GM12865 (cell line): ENCODE results near the gene TBC1D2B.
"Not testable (repeated sequence)": the region's sequence is repeated elsewhere in the genome, so short reads cannot be mapped to it uniquely, and the experiment has no call there.

ENCODE experiments used
- DNase-seq: peaks from one replicate; pipeline ENCODE4 v3.0.0; 2010; ENCODE audit warnings: low read depth
- H3K4me3 ChIP-seq: 2 replicates; pipeline ENCODE4 v1.5.1; 2011; ENCODE audit warnings: mild to moderate bottlenecking, low read depth, low read length, control low read depth
- CTCF ChIP-seq: IDR thresholded peaks from 2 replicates; pipeline ENCODE4 v1.5.1; 2011; ENCODE audit warnings: low read length, control low read depth, low read depth, inconsistent platforms; ENCODE audit not compliant: insufficient read depth; ENCODE audit errors: missing control alignments

TBC1D2B gene

GRCh38 chr15:77981281-77982126 lies 96.0 kb downstream of the TBC1D2B start:
- no peak for TF ChIP-seq CTCF
- H3K4me3 ChIP-seq: no peak overlapping the region

GRCh38 chr15:77980674-77981073 lies 96.8 kb downstream of the TBC1D2B start:
- not testable (repeated sequence) for DNase-seq, H3K4me3 ChIP-seq

More at GRCh38 chr15:77981281-77982126, 96.0 kb downstream of the TBC1D2B start:
- DNase-seq: no peak

DNA sequence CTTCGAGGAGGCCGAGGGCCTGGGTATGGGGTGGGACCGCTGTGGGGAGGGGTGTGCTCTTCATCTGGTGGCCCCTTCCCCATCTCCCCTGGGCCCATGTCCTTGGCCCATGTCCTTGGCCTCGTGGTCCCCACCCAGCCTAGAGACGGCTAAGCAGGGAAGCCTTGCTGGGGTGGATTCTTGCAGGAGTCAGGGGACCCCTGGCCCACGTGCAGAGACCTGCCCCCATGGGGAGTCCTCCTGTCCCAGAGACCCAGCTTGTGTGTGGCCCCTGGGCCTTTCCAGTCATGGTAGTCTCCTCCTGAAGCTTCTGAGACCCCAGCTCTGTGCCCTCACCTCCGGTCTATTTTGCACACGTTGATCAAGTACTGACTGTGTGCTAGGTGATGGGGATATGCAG lies 97.4 kb downstream of the TBC1D2B start:
- DNase-seq: no peak
- no peak overlapping the region for H3K4me3 ChIP-seq
- TF ChIP-seq CTCF: no peak

GRCh38 chr15:77979157-77979556 lies 98.4 kb downstream of the TBC1D2B start:
- not testable (repeated sequence) for DNase-seq, H3K4me3 ChIP-seq

GRCh38 chr15:77978759-77979145 lies 98.8 kb downstream of the TBC1D2B start:
- not testable (repeated sequence) for H3K4me3 ChIP-seq, DNase-seq

DNA sequence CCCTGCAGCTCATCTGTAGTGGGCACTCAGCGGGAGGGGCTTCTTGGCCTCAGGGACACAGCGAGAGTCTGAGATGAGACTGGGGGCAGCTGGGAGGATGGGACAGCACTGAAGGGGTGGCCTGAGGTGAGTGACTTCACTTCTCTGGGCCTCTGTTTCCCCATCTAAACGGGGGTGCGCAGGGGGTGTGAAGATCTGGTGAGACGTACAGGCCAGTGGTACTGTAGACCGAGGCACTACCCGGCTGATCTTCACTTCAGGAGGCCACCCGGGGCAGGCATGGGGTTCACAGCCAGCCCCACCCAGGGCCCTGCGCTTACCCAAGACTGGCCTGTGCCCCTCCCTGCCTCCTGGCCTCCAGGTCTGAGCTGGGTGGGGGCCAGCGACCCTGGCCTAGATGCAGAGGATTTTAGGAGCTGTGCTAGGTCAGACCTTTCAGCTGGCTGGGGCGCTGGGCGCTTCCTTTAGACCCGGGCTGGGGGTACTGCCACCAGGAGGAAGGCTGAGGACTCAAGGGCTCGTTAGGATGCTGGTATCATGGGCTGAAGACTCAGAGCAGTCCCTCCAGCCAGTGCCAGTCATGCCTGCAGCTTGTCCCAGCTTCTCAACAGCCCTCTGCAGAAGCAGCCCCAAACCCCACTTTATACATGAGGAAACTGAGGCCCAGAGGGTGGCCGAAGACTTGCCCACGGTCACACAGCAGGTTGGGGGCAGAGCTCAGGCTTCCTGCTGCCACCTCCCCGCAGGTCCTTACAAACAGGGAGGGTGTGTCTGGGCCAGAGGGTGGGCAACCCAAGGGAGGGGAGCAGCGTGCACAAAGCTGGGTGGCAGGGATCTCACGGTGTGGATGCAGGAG lies 99.4 kb downstream of the TBC1D2B start:
- H3K4me3 ChIP-seq, DNase-seq: not testable (repeated sequence)

DNA sequence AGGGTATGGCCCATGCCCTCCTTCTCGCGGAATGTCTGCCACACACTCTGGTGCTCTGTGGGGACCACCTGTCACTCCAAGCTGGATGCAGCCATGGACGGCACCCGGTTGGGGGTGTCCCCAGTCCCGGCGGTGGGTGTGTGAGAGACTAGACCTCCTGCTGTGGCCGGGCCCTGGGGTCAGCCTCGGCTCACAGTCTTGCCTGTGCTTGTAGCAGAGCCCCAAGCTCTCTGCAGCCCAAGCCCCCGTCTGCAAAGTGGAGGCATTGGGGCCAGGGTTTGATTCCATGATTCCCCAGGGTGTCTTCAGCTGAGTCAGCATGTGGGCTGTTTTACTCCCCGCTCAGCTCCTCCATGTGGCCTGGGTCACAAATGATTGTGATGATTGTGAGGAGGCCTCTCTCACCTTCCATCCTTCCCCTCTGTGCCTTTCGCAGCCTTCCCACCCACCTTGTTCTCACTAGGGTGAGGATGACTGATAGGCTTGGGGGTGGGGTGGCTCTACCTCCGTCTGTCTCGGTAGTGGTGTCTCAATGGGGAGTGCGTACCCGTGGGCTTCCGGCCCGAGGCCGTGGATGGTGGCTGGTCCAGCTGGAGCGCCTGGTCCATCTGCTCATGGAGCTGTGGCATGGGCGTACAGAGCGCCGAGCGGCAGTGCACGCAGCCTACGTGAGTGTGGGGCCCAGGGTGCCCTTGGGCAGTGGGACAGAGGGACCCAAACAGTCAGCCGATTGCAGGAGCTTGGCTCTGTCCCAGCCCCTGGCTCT lies 100.6 kb downstream of the TBC1D2B start:
- H3K4me3 ChIP-seq: not testable (repeated sequence)

DNA sequence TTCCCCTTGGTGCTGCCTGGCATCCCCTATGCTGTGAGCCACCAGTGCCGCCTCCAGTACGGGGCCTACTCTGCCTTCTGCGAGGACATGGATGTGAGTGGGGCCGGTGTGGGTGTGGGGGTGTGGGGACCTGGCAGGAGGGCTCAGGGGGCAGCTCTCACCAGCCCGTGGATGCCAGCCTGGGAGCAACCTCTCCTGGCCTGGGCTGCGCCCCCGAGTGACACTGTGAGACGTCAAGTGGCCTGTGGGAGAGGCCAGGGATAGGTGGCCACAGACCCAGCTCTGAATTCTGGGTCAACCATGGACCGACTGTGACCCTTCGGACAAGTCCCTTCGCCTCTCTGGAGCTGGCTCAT lies 101.4 kb downstream of the TBC1D2B start:
- H3K4me3 ChIP-seq, DNase-seq: not testable (repeated sequence)

More for the DNA sequence above, 100.6 kb downstream of the TBC1D2B start:
- DNase-seq: not testable (repeated sequence)

DNA sequence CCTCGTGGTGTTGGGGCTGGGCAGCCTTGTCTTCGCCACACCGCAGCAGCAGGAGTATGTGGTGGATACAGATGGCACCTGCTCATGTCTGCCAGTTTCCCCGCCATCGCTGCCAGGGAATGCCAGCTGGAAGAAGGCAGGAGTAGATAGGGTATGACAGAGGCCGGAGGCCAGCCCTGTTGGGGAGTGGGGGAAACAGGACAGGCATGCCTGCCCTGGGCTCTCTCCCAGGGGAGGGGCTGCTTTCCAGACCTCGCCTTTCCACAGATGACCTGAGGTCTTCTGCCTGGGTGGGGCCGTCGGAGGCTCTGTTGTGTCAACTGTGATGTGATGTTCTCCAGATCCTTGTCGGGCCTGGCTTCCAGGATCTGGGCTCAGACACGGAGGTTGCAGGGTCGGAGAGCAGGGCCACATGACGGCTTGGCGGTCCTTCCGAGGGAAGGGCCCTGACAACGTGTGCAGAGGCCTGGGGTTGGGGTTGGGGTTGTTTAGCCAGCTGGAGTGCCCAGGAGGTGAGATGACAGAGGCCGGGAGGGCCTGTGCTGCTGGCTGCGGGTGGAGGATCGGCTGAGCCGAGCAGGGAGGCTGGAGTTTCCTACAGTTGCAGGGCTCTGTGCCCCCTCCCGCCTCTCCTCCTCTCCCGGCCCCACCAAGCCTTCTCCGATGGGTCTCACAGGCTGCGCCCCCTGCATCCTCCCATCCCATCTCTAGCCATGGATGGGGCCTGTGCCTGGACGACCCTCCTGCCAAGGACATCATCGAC lies 102.0 kb downstream of the TBC1D2B start:
- no peak for DNase-seq
- no peak for TF ChIP-seq CTCF
- H3K4me3 ChIP-seq: no peak overlapping the region
